Pancreas (tissue), 10 donors: ENCODE measurements around the gene L3MBTL3. TPM values are rescaled to one million over a fixed set of nuclear protein-coding genes. Genes with fewer than 3 reads are reported as not detected.

Experiments used
- ATAC-seq, 4 donors: fragments of 200-7000 bp; cut with Tn5 transposase; one replicate each; pipeline versions ENCODE4 v1.8.0 to v1.9.1; 2020; ENCODE audit warnings: mild to moderate bottlenecking in 4 of 4, moderate library complexity in 4 of 4
- DNase-seq, 6 donors: peaks; one replicate each; pipeline ENCODE4 v3.0.0-alpha.2; 2020
- FAIRE-seq: peaks from 2 replicates; lab custom pipeline; 2012; peaks lifted over from hg19 to GRCh38; lab: Jason Lieb, UNC
- H3K27ac ChIP-seq, 4 donors: fragments of 200-600 bp; sonication (generic); 1 replicate in 3 of 4; 2 replicates in 1 of 4; pipeline versions ENCODE4 v1.5.0 to v1.8.0; 2020
- H3K27me3 ChIP-seq, 4 donors: fragments of 200-600 bp; one replicate each; pipeline ENCODE4 v1.8.0; 2021
- H3K36me3 ChIP-seq, 3 donors: fragments of 200-600 bp; sonication (generic) in 1 of 3; one replicate each; pipeline versions ENCODE4 v1.5.0 to v1.8.0; 2020 to 2021
- H3K4me1 ChIP-seq, 3 donors: fragments of 200-600 bp; one replicate each; pipeline ENCODE4 v1.8.0; 2021
- H3K4me3 ChIP-seq, 4 donors: fragments of 200-600 bp; sonication (generic) in 2 of 4; one replicate each; pipeline versions ENCODE4 v1.5.0 to v1.8.0; 2020 to 2021
- H3K9me3 ChIP-seq, 4 donors: fragments of 200-600 bp; one replicate each; pipeline ENCODE4 v1.8.0; 2021
- WGBS, 2 donors: extraction: QIAGEN DNeasy Blood & Tissue Kit; methylation state at CpG; one replicate each; pipeline ENCODE4 v1.1.7; 2013; 5-methylcytosine and 5-hydroxymethylcytosine counted together
- intact Hi-C, 3 donors: fragments of 100-400 bp; cut with DNase I; formaldehyde crosslinking; loops; one replicate each; pipeline versions ENCODE4 v1.11.1 to v1.14.2; 2022
- polyA plus RNA-seq, 2 donors: library from polyadenylated mRNA; stranded (reverse); fragments of 200-250 nt; gene quantifications; one replicate each; pipeline ENCODE4 v1.2.3, GENCODE V29; 2013
- total RNA-seq, 6 donors: library from RNA; stranded (reverse); fragmentation: NEBNext Ultra II Directional in 4 of 6; extraction: Animal tissue kit (Norgen Biotek cat#: 25700) in 4 of 6; gene quantifications; one replicate each; pipeline versions ENCODE4 v1.2.1 to v1.2.4, GENCODE V29; 2021 to 2023
- TF ChIP-seq, protein P1 (sequence below), 4 donors: fragments of 200-600 bp; sonication (generic) in 3 of 4; IDR thresholded peaks; one replicate each; pipeline versions ENCODE4 v1.5.0 to v1.8.0; 2021; ENCODE audit warnings: antibody characterized with exemption in 4 of 4
- donor health status: healthy with polysubstance abuse.
- donor health status: DM: no; HTN: no; CAD: no; lungs with moderate emphysema.
- donor health status: DM: no; HTN: no; CAD: no.
- donor health status: control.
- donor health status: control.
- donor health status: Bipolar disorder and iron deficiency.
- donor health status: DM: yes; HTN: yes; CAD: no.
- donor health status: DM: no; HTN: no; CAD: no.
- donor health status: DM: no; HTN: no; CAD: no.
- donor health status: DM: yes; HTN: yes; CAD: no.

Gene L3MBTL3
- total and polyA plus RNA-seq, 8 donors, result 0.95 to 5.3 (median 3.1) TPM

DNA sequence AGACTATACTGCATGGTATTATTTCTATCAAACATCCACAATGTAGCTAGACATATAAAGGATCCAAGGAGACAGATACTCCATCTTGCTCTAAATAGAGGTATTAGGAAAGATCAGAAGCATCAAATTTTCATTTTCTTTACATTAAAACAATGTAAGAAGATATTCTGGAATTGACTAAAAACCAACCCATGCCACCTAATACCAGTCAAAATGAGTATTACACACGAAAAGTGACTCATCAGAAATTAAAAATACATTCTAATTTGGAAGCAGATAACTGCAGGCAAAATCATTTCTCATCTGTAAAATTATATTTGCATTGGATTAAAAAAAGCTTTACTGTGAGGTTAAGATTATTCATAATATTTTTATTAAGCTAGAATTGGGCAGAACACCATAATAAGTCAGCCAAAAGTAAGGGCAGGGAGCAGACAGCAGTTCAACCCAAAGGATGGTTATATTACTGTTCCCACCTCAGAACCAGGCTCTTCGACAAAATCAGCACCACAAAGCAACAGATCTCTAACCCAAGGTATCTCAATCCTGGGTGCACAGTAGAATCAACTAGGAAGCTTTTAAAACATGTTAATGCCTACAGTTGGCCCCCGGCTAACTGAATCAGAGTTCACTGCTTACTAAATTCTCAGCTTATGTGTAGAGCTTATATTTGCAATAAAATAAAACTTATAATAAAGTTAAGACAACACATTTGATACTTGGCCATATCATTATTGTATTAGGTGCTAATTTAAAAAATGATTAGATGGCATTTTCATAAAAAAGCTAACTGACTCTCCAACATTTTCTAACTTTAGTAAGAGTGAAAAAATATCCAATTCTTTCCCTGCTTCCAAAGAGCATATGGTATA, 169.2 kb downstream of the L3MBTL3 start:
- Histone ChIP-seq H3K27me3 (no peaks in the 10 kb centered on the region), H3K27ac (no peak overlapping the region), H3K9me3 (no peaks in the 10 kb centered on the region), H3K4me3 (no peak overlapping the region), H3K4me1 (no peaks in the 10 kb centered on the region), H3K36me3 (no peaks in the 10 kb centered on the region)
- FAIRE-seq (no peak), ATAC-seq (no peak), DNase-seq (no peak)
- TF ChIP-seq, protein P1, sequence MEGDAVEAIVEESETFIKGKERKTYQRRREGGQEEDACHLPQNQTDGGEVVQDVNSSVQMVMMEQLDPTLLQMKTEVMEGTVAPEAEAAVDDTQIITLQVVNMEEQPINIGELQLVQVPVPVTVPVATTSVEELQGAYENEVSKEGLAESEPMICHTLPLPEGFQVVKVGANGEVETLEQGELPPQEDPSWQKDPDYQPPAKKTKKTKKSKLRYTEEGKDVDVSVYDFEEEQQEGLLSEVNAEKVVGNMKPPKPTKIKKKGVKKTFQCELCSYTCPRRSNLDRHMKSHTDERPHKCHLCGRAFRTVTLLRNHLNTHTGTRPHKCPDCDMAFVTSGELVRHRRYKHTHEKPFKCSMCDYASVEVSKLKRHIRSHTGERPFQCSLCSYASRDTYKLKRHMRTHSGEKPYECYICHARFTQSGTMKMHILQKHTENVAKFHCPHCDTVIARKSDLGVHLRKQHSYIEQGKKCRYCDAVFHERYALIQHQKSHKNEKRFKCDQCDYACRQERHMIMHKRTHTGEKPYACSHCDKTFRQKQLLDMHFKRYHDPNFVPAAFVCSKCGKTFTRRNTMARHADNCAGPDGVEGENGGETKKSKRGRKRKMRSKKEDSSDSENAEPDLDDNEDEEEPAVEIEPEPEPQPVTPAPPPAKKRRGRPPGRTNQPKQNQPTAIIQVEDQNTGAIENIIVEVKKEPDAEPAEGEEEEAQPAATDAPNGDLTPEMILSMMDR (IDR thresholded peaks at IDR 0.05), result no peak
- WGBS, 2 donors, result 73% methylated on average over 3 of the region's 3 CpGs
- intact Hi-C loops, result no loop called here

DNA sequence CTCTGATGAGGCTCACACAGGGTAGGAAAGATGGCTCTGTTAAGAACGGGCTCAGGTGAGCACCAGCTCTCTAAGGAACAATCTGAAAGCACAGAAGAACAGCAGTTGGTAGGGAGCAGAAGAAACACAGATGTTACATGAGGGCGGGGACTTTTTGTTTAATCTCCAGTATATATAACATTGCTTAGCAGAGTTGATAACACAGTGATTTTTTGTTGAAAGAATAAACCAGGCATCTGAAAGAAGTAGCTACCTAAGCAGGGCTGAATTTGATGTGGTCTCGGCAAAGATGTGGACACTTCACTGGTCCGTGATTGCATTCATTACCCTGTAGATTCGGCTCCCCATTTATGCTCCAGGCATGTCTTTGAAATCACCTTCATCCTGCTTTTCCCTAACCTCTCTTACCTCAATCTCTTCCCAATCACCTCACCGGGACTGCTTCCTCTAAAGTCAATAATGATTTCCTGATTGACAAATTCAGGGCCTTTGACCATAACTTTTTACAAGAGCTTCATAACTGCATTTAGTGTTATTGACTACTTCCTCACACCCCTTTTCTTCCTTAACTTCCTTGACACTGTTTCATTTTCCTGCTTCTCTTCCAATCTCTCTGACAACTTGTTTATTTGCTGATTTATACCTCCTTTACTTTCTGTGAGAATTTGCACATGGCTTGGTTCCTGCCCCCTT, 170.0 kb downstream of the L3MBTL3 start:
- ATAC-seq (no peak), DNase-seq (no peak), FAIRE-seq (no peak)
- Histone ChIP-seq H3K9me3 (no peaks in the 10 kb centered on the region), H3K27me3 (no peaks in the 10 kb centered on the region), H3K4me3 (no peak overlapping the region), H3K36me3 (no peaks in the 10 kb centered on the region), H3K27ac (no peak overlapping the region), H3K4me1 (no peaks in the 10 kb centered on the region)
- WGBS, 2 donors, result 57 to 66% methylated on average over 6 of the region's 6 CpGs
- intact Hi-C loops, result no loop called here
- TF ChIP-seq, protein P1 (IDR thresholded peaks at IDR 0.05), result no peak

DNA sequence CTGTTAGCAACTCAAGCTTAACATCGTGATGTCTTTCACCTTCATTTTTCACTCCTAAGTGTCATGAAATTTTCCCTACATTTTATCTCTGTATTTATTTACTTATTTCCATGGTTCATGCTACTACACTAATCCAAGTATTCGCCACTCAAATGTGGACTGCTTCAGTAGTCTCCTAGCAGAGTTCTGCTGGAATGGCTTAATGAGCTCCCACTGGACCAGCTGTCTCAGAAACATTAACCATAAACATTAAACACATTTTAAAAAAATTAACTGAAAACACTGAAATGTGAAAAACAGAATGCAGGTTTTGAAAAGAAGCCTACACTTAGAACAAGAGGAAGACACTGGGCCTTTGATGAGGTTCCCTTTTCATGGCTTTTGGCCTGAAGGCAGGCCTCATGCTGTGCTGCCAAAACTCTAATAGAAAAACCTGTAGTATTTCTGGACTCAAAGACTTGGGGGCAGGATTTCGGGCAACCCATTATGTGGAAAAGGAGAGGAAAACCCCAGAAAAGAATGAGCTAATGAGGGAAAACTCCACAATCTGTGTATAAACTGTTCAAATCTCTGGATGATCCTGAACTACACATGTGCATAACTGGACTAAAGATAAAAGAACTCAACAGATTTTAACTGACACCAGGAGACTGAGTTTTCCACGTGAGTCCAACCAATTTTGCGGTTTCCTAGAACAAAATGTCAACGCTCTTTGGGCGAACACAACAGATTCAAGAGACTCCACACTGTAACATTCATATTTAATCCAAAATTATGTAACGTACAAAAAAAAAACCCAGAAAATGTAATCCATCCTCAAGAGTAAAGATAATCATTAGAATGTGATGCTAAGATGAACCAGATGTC, 171.4 kb downstream of the L3MBTL3 start:
- H3K36me3 ChIP-seq, result no peaks in the 10 kb centered on the region
- WGBS, 2 donors, result 82 to 83% methylated on average over 8 of the region's 8 CpGs
- no peak overlapping the region for H3K27ac ChIP-seq
- no peak for ATAC-seq
- no peak for DNase-seq
- no peaks in the 10 kb centered on the region for H3K4me1 ChIP-seq
- H3K4me3 ChIP-seq, result no peak overlapping the region
- no peak for FAIRE-seq
- no peaks in the 10 kb centered on the region for H3K27me3 ChIP-seq
- H3K9me3 ChIP-seq, result no peaks in the 10 kb centered on the region
- intact Hi-C loops, result no loop called here
- TF ChIP-seq, protein P1 (IDR thresholded peaks at IDR 0.05), result no peak

Other genes starting within 250 kb of the L3MBTL3 start
- not detected for gene TMEM244, start 157.3 kb upstream of the L3MBTL3 start, total RNA-seq
- gene TMEM244, start 157.3 kb upstream of the L3MBTL3 start, polyA plus RNA-seq, result not detected
- gene SAMD3, start 204.4 kb downstream of the L3MBTL3 start, total RNA-seq, result 1 to 10 TPM in 4 of 6 donors, under 1 TPM in 2; 0.19 to 2.5 (median 1.3) TPM
- gene SAMD3, start 204.4 kb downstream of the L3MBTL3 start, polyA plus RNA-seq, result 1 to 10 TPM; 1.2 to 5.9 TPM